ENCODE results near the gene MAGOH. TPM values are rescaled to one million over a fixed set of nuclear protein-coding genes. Genes with fewer than 3 reads are reported as not detected.

The MAGOH gene
- total RNA-seq, 1 donor from 2014 or later = 35.7 TPM

- H3K9ac ChIP-seq (ENCODE audit: low read length) = no peak overlapping the region
- H3K79me2 ChIP-seq (ENCODE audit: insufficient read depth, low read length) = no peaks in the 10 kb centered on the region
- DNase-seq (ENCODE audit: low read depth) = no peak
- no peaks in the 10 kb centered on the region for H3K36me3 ChIP-seq (ENCODE audit: insufficient read depth, low read length)
- no peaks in the 10 kb centered on the region for H3K27me3 ChIP-seq (ENCODE audit: insufficient read depth, low read length)
- H2AFZ ChIP-seq (ENCODE audit: low read depth, low read length) = no peak overlapping the region
- no peak overlapping the region for H3K27ac Mint-ChIP-seq (ENCODE audit: unreplicated experiment)
- peaks cover 3% of the 10 kb centered on the region for H3K27me3 Mint-ChIP-seq (ENCODE audit: low read depth, unreplicated experiment)
- H3K27ac ChIP-seq (ENCODE audit: low read depth, low read length) = no peak overlapping the region
- no peak overlapping the region for H3K4me3 ChIP-seq (ENCODE audit: insufficient read depth, low read depth, low read length)
- TF ChIP-seq CTCF (IDR thresholded peaks at IDR 0.05; ENCODE audit: insufficient read depth, low read depth, low read length) (no peak), EZH2 (IDR thresholded peaks at IDR 0.05; ENCODE audit: insufficient read depth, low read length) (no peak)
- FAIRE-seq = no peak
- no peaks in the 10 kb centered on the region for H3K36me3 Mint-ChIP-seq (ENCODE audit: low read depth, unreplicated experiment)
- H3K4me2 ChIP-seq (ENCODE audit: low read length) = no peak overlapping the region
- no peak overlapping the region for H3K4me3 Mint-ChIP-seq (ENCODE audit: unreplicated experiment)
- peaks cover 12% of the 10 kb centered on the region for H3K4me1 ChIP-seq (ENCODE audit: insufficient read depth, low read length)
- no peaks in the 10 kb centered on the region for H3K9me3 Mint-ChIP-seq (ENCODE audit: unreplicated experiment)
- H3K4me1 Mint-ChIP-seq (ENCODE audit: low read depth, unreplicated experiment) = peaks cover 7% of the 10 kb centered on the region
- H4K20me1 ChIP-seq (ENCODE audit: insufficient read depth, low read length) = no peaks in the 10 kb centered on the region
- no peaks in the 10 kb centered on the region for H3K9me3 ChIP-seq (ENCODE audit: insufficient read depth, low read depth, low read length)
These were observed 55.0 kb downstream of the MAGOH start for GRCh38 chr1:53183095-53183990.

- DNase-seq (ENCODE audit: low read depth) (no peak), FAIRE-seq (no peak)
- H3K27ac ChIP-seq (ENCODE audit: low read depth, low read length) = no peak overlapping the region
- peak overlapping the region; percentile 51 for H2AFZ ChIP-seq (ENCODE audit: low read depth, low read length)
- H3K27me3 ChIP-seq (ENCODE audit: insufficient read depth, low read length) = no peaks in the 10 kb centered on the region
- H3K79me2 ChIP-seq (ENCODE audit: insufficient read depth, low read length) = no peaks in the 10 kb centered on the region
- no peak overlapping the region for H3K27ac Mint-ChIP-seq (ENCODE audit: unreplicated experiment)
- peaks cover 3% of the 10 kb centered on the region for H3K27me3 Mint-ChIP-seq (ENCODE audit: low read depth, unreplicated experiment)
- no peak overlapping the region for H3K4me3 Mint-ChIP-seq (ENCODE audit: unreplicated experiment)
- peaks cover 10% of the 10 kb centered on the region for H3K4me1 ChIP-seq (ENCODE audit: insufficient read depth, low read length)
- H3K9ac ChIP-seq (ENCODE audit: low read length) = no peak overlapping the region
- H3K4me2 ChIP-seq (ENCODE audit: low read length) = peak overlapping the region; percentile 39
- H3K36me3 Mint-ChIP-seq (ENCODE audit: low read depth, unreplicated experiment) = no peaks in the 10 kb centered on the region
- no peaks in the 10 kb centered on the region for H3K9me3 Mint-ChIP-seq (ENCODE audit: unreplicated experiment)
- no peaks in the 10 kb centered on the region for H3K9me3 ChIP-seq (ENCODE audit: insufficient read depth, low read depth, low read length)
- H4K20me1 ChIP-seq (ENCODE audit: insufficient read depth, low read length) = no peaks in the 10 kb centered on the region
- H3K4me3 ChIP-seq (ENCODE audit: insufficient read depth, low read depth, low read length) = no peak overlapping the region
- peaks cover 7% of the 10 kb centered on the region for H3K4me1 Mint-ChIP-seq (ENCODE audit: low read depth, unreplicated experiment)
- H3K36me3 ChIP-seq (ENCODE audit: insufficient read depth, low read length) = no peaks in the 10 kb centered on the region
- TF ChIP-seq CTCF (IDR thresholded peaks at IDR 0.05; ENCODE audit: insufficient read depth, low read depth, low read length) (no peak), EZH2 (IDR thresholded peaks at IDR 0.05; ENCODE audit: insufficient read depth, low read length) (no peak)
These were observed 55.6 kb downstream of the MAGOH start for GRCh38 chr1:53182716-53183094.

GRCh38 chr1:53182111-53182593 lies 56.2 kb downstream of the MAGOH start:
- peaks cover 3% of the 10 kb centered on the region for H3K27me3 Mint-ChIP-seq (ENCODE audit: low read depth, unreplicated experiment)
- Histone ChIP-seq H4K20me1 (ENCODE audit: insufficient read depth, low read length) (no peaks in the 10 kb centered on the region), H3K27ac (ENCODE audit: low read depth, low read length) (no peak overlapping the region), H3K36me3 (ENCODE audit: insufficient read depth, low read length) (no peaks in the 10 kb centered on the region), H2AFZ (ENCODE audit: low read depth, low read length) (peak overlapping the region; percentile 51), H3K9me3 (ENCODE audit: insufficient read depth, low read depth, low read length) (no peaks in the 10 kb centered on the region), H3K4me2 (ENCODE audit: low read length) (peak overlapping the region; percentile 39), H3K79me2 (ENCODE audit: insufficient read depth, low read length) (no peaks in the 10 kb centered on the region), H3K4me3 (ENCODE audit: insufficient read depth, low read depth, low read length) (no peak overlapping the region), H3K4me1 (ENCODE audit: insufficient read depth, low read length) (peaks cover 10% of the 10 kb centered on the region), H3K9ac (ENCODE audit: low read length) (no peak overlapping the region), H3K27me3 (ENCODE audit: insufficient read depth, low read length) (no peaks in the 10 kb centered on the region)
- H3K36me3 Mint-ChIP-seq (ENCODE audit: low read depth, unreplicated experiment) = no peaks in the 10 kb centered on the region
- peaks cover 7% of the 10 kb centered on the region for H3K4me1 Mint-ChIP-seq (ENCODE audit: low read depth, unreplicated experiment)
- TF ChIP-seq EZH2 (IDR thresholded peaks at IDR 0.05; ENCODE audit: insufficient read depth, low read length) (no peak), CTCF (IDR thresholded peaks at IDR 0.05; ENCODE audit: insufficient read depth, low read depth, low read length) (peak; percentile 85)
- H3K9me3 Mint-ChIP-seq (ENCODE audit: unreplicated experiment) = no peaks in the 10 kb centered on the region
- peak; percentile 49 for DNase-seq (ENCODE audit: low read depth)
- H3K27ac Mint-ChIP-seq (ENCODE audit: unreplicated experiment) = no peak overlapping the region
- no peak for FAIRE-seq
- no peak overlapping the region for H3K4me3 Mint-ChIP-seq (ENCODE audit: unreplicated experiment)

Measured in astrocyte (in vitro differentiated cells and primary cell).